ENCODE measurements around the gene VDAC1.

- TF ChIP-seq POLR2A (IDR thresholded peaks at IDR 0.05; ENCODE audit: low read length): no peak
- no peak for TF ChIP-seq GATA1 (IDR thresholded peaks at IDR 0.05; ENCODE audit: low read depth, low read length)
These were observed 41.2 kb downstream of the VDAC1 start for GRCh38 chr5:133963493-133964128.
